Astrocyte (in vitro differentiated cells and primary cell): ENCODE measurements around the gene RXFP1. TPM values are rescaled to one million over a fixed set of nuclear protein-coding genes. Genes with fewer than 3 reads are reported as not detected.

Experiments
- DNase-seq: peaks from one replicate; pipeline ENCODE4 v3.0.0-alpha.2; 2010; ENCODE audit warnings: low read depth
- FAIRE-seq: peaks from 2 replicates; lab custom pipeline; 2011; peaks lifted over from hg19 to GRCh38; lab: Jason Lieb, UNC
- H2AFZ ChIP-seq: 2 replicates; pipeline ENCODE4 v1.6.0; 2012; ENCODE audit warnings: low read depth, low read length, inconsistent platforms
- H3K27ac ChIP-seq: 2 replicates; pipeline ENCODE4 v1.5.1; 2011; ENCODE audit warnings: low read depth, low read length, inconsistent platforms
- H3K27me3 ChIP-seq: 2 replicates; pipeline ENCODE4 v1.6.0; 2011; ENCODE audit warnings: low read length, inconsistent platforms; ENCODE audit not compliant: insufficient read depth
- H3K36me3 ChIP-seq: 2 replicates; pipeline ENCODE4 v1.5.1; 2011; ENCODE audit warnings: low read length, inconsistent platforms; ENCODE audit not compliant: insufficient read depth
- H3K4me1 ChIP-seq: 2 replicates; pipeline ENCODE4 v1.5.1; 2011; ENCODE audit warnings: low read length, inconsistent platforms; ENCODE audit not compliant: insufficient read depth
- H3K4me2 ChIP-seq: 2 replicates; pipeline ENCODE4 v1.6.0; 2012; ENCODE audit warnings: low read length, inconsistent platforms
- H3K4me3 ChIP-seq: 2 replicates; pipeline ENCODE4 v1.5.1; 2011; ENCODE audit warnings: low read depth, mild to moderate bottlenecking, low read length, inconsistent platforms; ENCODE audit not compliant: insufficient read depth
- H3K79me2 ChIP-seq: 2 replicates; pipeline ENCODE4 v1.6.0; 2012; ENCODE audit warnings: mild to moderate bottlenecking, low read length, inconsistent platforms; ENCODE audit not compliant: insufficient read depth
- H3K9ac ChIP-seq: 2 replicates; pipeline ENCODE4 v1.6.0; 2012; ENCODE audit warnings: mild to moderate bottlenecking, low read length, inconsistent platforms
- H3K9me3 ChIP-seq: 2 replicates; pipeline ENCODE4 v1.5.1; 2012; ENCODE audit warnings: low read depth, mild to moderate bottlenecking, low read length, inconsistent platforms; ENCODE audit not compliant: insufficient read depth
- H4K20me1 ChIP-seq: 2 replicates; pipeline ENCODE4 v1.6.0; 2012; ENCODE audit warnings: low read length, inconsistent platforms; ENCODE audit not compliant: insufficient read depth
- H3K27ac Mint-ChIP-seq: one replicate; pipeline ENCODE4 v1.8.0; 2021; ENCODE audit warnings: mild to moderate bottlenecking, mixed read lengths; ENCODE audit not compliant: unreplicated experiment
- H3K27me3 Mint-ChIP-seq: one replicate; pipeline ENCODE4 v1.8.0; 2021; ENCODE audit warnings: low read depth, mixed read lengths; ENCODE audit not compliant: unreplicated experiment
- H3K36me3 Mint-ChIP-seq: one replicate; pipeline ENCODE4 v1.8.0; 2021; ENCODE audit warnings: low read depth, mixed read lengths; ENCODE audit not compliant: unreplicated experiment
- H3K4me1 Mint-ChIP-seq: one replicate; pipeline ENCODE4 v1.8.0; 2021; ENCODE audit warnings: low read depth, mixed read lengths; ENCODE audit not compliant: unreplicated experiment
- H3K4me3 Mint-ChIP-seq: one replicate; pipeline ENCODE4 v1.8.0; 2021; ENCODE audit warnings: mild to moderate bottlenecking, moderate library complexity, mixed read lengths; ENCODE audit not compliant: unreplicated experiment
- H3K9me3 Mint-ChIP-seq: one replicate; pipeline ENCODE4 v1.8.0; 2021; ENCODE audit warnings: mild to moderate bottlenecking, mixed read lengths; ENCODE audit not compliant: unreplicated experiment
- CTCF ChIP-seq: IDR thresholded peaks from 2 replicates; pipeline ENCODE4 v1.5.1; 2011; ENCODE audit warnings: low read depth, mild to moderate bottlenecking, inconsistent platforms, low read length, moderate library complexity; ENCODE audit not compliant: insufficient read depth
- EZH2 ChIP-seq: IDR thresholded peaks from 2 replicates; pipeline ENCODE4 v1.6.1; 2012; ENCODE audit warnings: mild to moderate bottlenecking, low read length, inconsistent platforms; ENCODE audit not compliant: insufficient read depth
- total RNA-seq: library from RNA; stranded (reverse); gene quantifications from 2 replicates; pipeline ENCODE4 v1.2.1, GENCODE V29; 2021

Gene RXFP1
- total RNA-seq, 1 donor from 2014 or later = 0.14 TPM

- no peaks in the 10 kb centered on the region for H3K9me3 Mint-ChIP-seq
- Histone ChIP-seq H3K79me2 (no peaks in the 10 kb centered on the region), H3K4me2 (no peak overlapping the region), H4K20me1 (no peaks in the 10 kb centered on the region), H3K9me3 (no peaks in the 10 kb centered on the region), H2AFZ (no peak overlapping the region), H3K4me1 (no peaks in the 10 kb centered on the region), H3K4me3 (no peak overlapping the region), H3K36me3 (no peaks in the 10 kb centered on the region), H3K9ac (no peak overlapping the region), H3K27ac (no peak overlapping the region), H3K27me3 (no peaks in the 10 kb centered on the region)
- no peak for FAIRE-seq
- H3K36me3 Mint-ChIP-seq = no peaks in the 10 kb centered on the region
- no peaks in the 10 kb centered on the region for H3K4me1 Mint-ChIP-seq
- H3K27ac Mint-ChIP-seq = no peak overlapping the region
- H3K27me3 Mint-ChIP-seq = no peaks in the 10 kb centered on the region
- no peak for TF ChIP-seq CTCF
- no peak for DNase-seq
- no peak overlapping the region for H3K4me3 Mint-ChIP-seq
Observed at GRCh38 chr4:158649111-158649680, 127.5 kb downstream of the RXFP1 start.

GRCh38 chr4:158652920-158653319, 131.2 kb downstream of the RXFP1 start:
- peak overlapping the region; percentile 42 for H3K4me2 ChIP-seq
- no peak overlapping the region for H3K27ac ChIP-seq
- no peaks in the 10 kb centered on the region for H4K20me1 ChIP-seq
- no peaks in the 10 kb centered on the region for H3K36me3 ChIP-seq
- no peaks in the 10 kb centered on the region for H3K36me3 Mint-ChIP-seq
- no peak overlapping the region for H3K27ac Mint-ChIP-seq
- no peak for FAIRE-seq
- H3K9me3 Mint-ChIP-seq = no peaks in the 10 kb centered on the region
- H3K79me2 ChIP-seq = no peaks in the 10 kb centered on the region
- no peaks in the 10 kb centered on the region for H3K27me3 ChIP-seq
- no peaks in the 10 kb centered on the region for H3K27me3 Mint-ChIP-seq
- H3K9me3 ChIP-seq = no peaks in the 10 kb centered on the region
- DNase-seq = no peak
- TF ChIP-seq EZH2 (no peak), CTCF (no peak)
- H3K4me1 ChIP-seq = no peaks in the 10 kb centered on the region
- H3K4me1 Mint-ChIP-seq = no peaks in the 10 kb centered on the region
- no peak overlapping the region for H3K4me3 Mint-ChIP-seq
- no peak overlapping the region for H3K4me3 ChIP-seq
- peak overlapping the region; percentile 37 for H2AFZ ChIP-seq
- H3K9ac ChIP-seq = no peak overlapping the region

GRCh38 chr4:158656439-158656838, 134.8 kb downstream of the RXFP1 start:
- no peaks in the 10 kb centered on the region for H3K4me1 ChIP-seq
- Mint-ChIP-seq H3K9me3 (no peaks in the 10 kb centered on the region), H3K27ac (no peak overlapping the region), H3K36me3 (no peaks in the 10 kb centered on the region), H3K4me1 (no peaks in the 10 kb centered on the region), H3K27me3 (no peaks in the 10 kb centered on the region), H3K4me3 (no peak overlapping the region)
- H3K9me3 ChIP-seq = no peaks in the 10 kb centered on the region
- H3K4me2 ChIP-seq = no peak overlapping the region
- H3K27ac ChIP-seq = no peak overlapping the region
- no peaks in the 10 kb centered on the region for H3K79me2 ChIP-seq
- no peak overlapping the region for H3K9ac ChIP-seq
- no peak overlapping the region for H3K4me3 ChIP-seq
- no peak overlapping the region for H2AFZ ChIP-seq
- TF ChIP-seq CTCF = no peak
- TF ChIP-seq EZH2 = no peak
- no peaks in the 10 kb centered on the region for H4K20me1 ChIP-seq
- FAIRE-seq = no peak
- H3K27me3 ChIP-seq = no peaks in the 10 kb centered on the region
- no peaks in the 10 kb centered on the region for H3K36me3 ChIP-seq
- DNase-seq = no peak
